ENCODE data around the gene CAMK2A.
A peak's percentile ranks its signal among the peaks of the same experiment; 100 is the strongest.

CAMK2A gene

GRCh38 chr5:150300496-150301169, 11.1 kb upstream of the CAMK2A start:
- DNase-seq (ENCODE audit: low read depth, low spot score), result no peak

- DNase-seq (ENCODE audit: low read depth, low spot score), result no peak
Observed at GRCh38 chr5:150299571-150300327, 10.2 kb upstream of the CAMK2A start.

GRCh38 chr5:150298701-150299451, 9.3 kb upstream of the CAMK2A start:
- DNase-seq (ENCODE audit: low read depth, low spot score), result no peak

GRCh38 chr5:150297934-150298595, 8.5 kb upstream of the CAMK2A start:
- DNase-seq (ENCODE audit: low read depth, low spot score), result no peak

GRCh38 chr5:150297236-150297890, 7.8 kb upstream of the CAMK2A start:
- DNase-seq (ENCODE audit: low read depth, low spot score), result no peak

GRCh38 chr5:150296496-150296895, 6.9 kb upstream of the CAMK2A start:
- DNase-seq (ENCODE audit: low read depth, low spot score), result no peak

GRCh38 chr5:150295741-150296486, 6.3 kb upstream of the CAMK2A start:
- DNase-seq (ENCODE audit: low read depth, low spot score), result no peak

- DNase-seq (ENCODE audit: low read depth, low spot score), result peak; percentile 34
Observed at GRCh38 chr5:150295172-150295634, 5.6 kb upstream of the CAMK2A start.

GRCh38 chr5:150294551-150295071, 5.0 kb upstream of the CAMK2A start:
- no peak for DNase-seq (ENCODE audit: low read depth, low spot score)

GRCh38 chr5:150293091-150293941, 3.7 kb upstream of the CAMK2A start:
- no peak for DNase-seq (ENCODE audit: low read depth, low spot score)

- DNase-seq (ENCODE audit: low read depth, low spot score), result no peak
Observed at GRCh38 chr5:150291388-150292385, 2.1 kb upstream of the CAMK2A start.

GRCh38 chr5:150288791-150289190, 782 bp downstream of the CAMK2A start:
- DNase-seq (ENCODE audit: low read depth, low spot score), result no peak

- DNase-seq (ENCODE audit: low read depth, low spot score), result no peak
Observed at GRCh38 chr5:150288361-150288760, 1.2 kb downstream of the CAMK2A start.

- DNase-seq (ENCODE audit: low read depth, low spot score), result no peak
Observed at GRCh38 chr5:150286820-150287219, 2.8 kb downstream of the CAMK2A start.

GRCh38 chr5:150285114-150285513, 4.5 kb downstream of the CAMK2A start:
- no peak for DNase-seq (ENCODE audit: low read depth, low spot score)

GRCh38 chr5:150284311-150284710, 5.3 kb downstream of the CAMK2A start:
- DNase-seq (ENCODE audit: low read depth, low spot score), result no peak

- DNase-seq (ENCODE audit: low read depth, low spot score), result no peak
Observed at GRCh38 chr5:150283904-150284303, 5.7 kb downstream of the CAMK2A start.

- no peak for DNase-seq (ENCODE audit: low read depth, low spot score)
Observed at GRCh38 chr5:150281987-150282386, 7.6 kb downstream of the CAMK2A start.

Data from brain pericyte (primary cell).